HUES48 (cell line): ENCODE results near the gene EFCAB12.
"Not testable (repeated sequence)": the region's sequence is repeated elsewhere in the genome, so short reads cannot be mapped to it uniquely, and the experiment has no call there.

Source experiments
- H3K27ac ChIP-seq: one replicate; pipeline ENCODE4 v1.7.0; 2013; ENCODE audit warnings: low read depth, low read length, inconsistent platforms
- H3K27me3 ChIP-seq: 2 replicates; pipeline ENCODE4 v1.6.1; 2013; ENCODE audit warnings: mild to moderate bottlenecking, low read length; ENCODE audit not compliant: control insufficient read depth, insufficient read depth
- H3K36me3 ChIP-seq: 2 replicates; pipeline ENCODE4 v1.6.1; 2013; ENCODE audit warnings: low read length; ENCODE audit not compliant: control insufficient read depth, insufficient read depth
- H3K4me1 ChIP-seq: 2 replicates; pipeline ENCODE4 v1.6.1; 2013; ENCODE audit warnings: mild to moderate bottlenecking, low read length; ENCODE audit not compliant: control insufficient read depth, insufficient read depth
- H3K4me3 ChIP-seq: 2 replicates; pipeline ENCODE4 v1.5.1; 2013; ENCODE audit warnings: mild to moderate bottlenecking, low read depth, low read length
- H3K9ac ChIP-seq: 2 replicates; pipeline ENCODE4 v1.6.1; 2013; ENCODE audit warnings: mild to moderate bottlenecking, low read depth, low read length, moderate library complexity
- H3K9me3 ChIP-seq: 2 replicates; pipeline ENCODE4 v1.6.1; 2013; ENCODE audit warnings: low read length; ENCODE audit not compliant: control insufficient read depth, insufficient read depth

The EFCAB12 gene

DNA sequence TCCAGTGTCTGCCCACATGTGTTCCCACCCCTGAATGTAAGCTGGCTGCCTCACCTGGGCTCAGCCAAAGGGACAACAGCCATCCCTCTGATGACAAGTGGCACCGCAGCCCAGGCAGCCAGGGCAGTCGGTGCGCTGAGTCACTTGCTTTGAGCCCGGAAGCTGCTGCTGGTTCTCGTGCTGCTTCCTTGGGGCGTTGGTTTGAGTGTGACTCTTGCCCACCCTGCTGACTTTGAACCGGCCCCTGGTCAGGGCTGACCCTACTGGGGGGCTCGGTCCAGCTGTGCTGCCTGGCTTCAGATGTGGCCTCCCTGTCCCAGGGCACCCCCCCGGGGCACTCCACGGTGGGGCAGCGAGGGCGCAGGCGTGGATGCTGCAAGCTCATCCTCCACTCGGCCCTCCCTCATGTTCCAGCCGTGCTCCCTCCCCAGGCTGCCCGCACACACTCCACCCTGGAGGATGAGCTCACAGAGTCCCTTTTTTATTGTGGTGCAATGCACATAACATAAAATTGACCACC lies 62.1 kb downstream of the EFCAB12 start:
- Histone ChIP-seq H3K9me3 (peaks cover 2% of the 10 kb centered on the region; the same call in 1 of the 2 replicates), H3K36me3 (no peaks in the 10 kb centered on the region), H3K27ac (no peak overlapping the region), H3K4me3 (no peak overlapping the region), H3K9ac (no peak overlapping the region), H3K4me1 (no peaks in the 10 kb centered on the region), H3K27me3 (no peaks in the 10 kb centered on the region)

DNA sequence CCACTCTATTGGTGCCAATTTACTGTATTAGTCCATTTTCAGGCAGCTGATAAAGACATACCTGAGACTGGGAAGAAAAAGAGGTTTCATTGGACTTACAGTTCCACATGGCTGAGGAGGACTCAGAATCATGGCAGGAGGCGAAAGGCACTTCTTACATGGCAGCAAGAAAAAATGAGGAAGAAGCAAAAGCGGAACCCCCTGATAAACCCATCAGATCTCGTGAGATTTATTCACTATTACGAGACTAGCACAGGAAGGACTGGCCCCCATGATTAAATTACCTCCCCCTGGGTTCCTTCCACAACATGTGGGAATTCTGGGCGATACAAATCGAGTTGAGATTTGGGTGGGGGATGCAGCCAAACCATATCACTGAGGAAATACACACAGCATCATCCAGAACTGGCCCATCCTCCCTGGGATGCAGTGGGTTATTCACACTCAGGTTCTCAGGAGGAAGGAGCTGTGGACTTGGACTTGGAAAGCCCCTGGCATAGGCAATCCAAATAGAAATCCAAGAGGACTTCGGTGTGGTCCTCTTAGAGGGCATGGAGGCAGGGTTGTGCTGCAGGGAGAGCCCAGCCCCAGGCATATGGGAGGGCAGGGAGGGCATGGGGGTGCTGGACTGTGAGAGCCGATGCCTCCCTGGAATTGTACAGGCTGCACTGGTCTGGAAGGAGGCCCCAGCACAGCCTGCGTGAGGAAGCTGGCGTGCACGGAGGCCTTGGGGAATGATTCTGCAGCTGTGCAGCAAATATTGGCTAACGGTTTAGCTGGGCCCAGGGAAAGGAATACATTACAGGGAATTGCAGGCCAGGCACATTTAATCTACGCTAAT lies 62.9 kb downstream of the EFCAB12 start:
- Histone ChIP-seq H3K27ac (no peak overlapping the region), H3K4me1 (no peaks in the 10 kb centered on the region), H3K4me3 (no peak overlapping the region), H3K9me3 (peaks cover 2% of the 10 kb centered on the region; the same call in 1 of the 2 replicates), H3K36me3 (no peaks in the 10 kb centered on the region), H3K27me3 (no peaks in the 10 kb centered on the region), H3K9ac (no peak overlapping the region)

DNA sequence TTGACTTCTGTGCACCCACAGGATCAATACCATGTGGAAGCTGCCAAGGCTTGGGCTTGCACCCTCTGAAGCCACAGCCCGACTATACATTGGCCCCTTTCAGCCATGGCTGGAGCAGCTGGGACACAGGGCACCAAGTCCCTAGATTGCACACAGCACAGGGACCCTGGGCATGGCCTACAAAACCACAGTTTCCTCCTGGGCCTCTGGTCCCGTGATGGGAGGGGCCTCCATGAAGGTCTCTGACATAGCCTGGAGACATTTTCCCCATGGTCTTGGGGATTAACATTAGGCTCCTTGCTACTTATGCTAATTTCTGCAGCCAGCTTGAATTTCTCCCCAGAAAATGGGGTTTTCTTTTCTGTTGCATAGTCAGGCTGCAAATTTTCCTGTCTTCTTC lies 63.6 kb downstream of the EFCAB12 start:
- H3K4me3 ChIP-seq, H3K27ac ChIP-seq, H3K4me1 ChIP-seq, H3K27me3 ChIP-seq, H3K9ac ChIP-seq, H3K36me3 ChIP-seq, H3K9me3 ChIP-seq: not testable (repeated sequence)

DNA sequence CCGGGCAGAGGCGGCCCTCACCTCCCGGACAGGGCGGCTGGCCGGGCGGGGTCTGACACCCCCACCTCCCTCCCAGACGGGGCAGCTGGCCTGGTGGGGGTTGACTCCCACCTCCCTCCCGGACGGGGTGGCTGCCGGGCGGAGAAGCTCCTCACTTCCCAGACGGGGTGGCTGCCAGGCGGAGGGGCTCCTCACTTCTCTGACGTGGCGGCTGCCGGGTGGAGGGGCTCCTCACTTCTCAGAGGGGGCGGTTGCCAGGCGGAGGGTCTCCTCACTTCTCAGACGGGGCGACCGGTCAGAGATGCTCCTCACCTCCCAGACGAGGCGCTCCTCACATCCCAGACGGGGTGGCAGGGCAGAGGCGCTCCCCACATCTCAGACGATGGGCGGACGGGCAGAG lies 65.1 kb downstream of the EFCAB12 start:
- H3K4me3 ChIP-seq, H3K9me3 ChIP-seq, H3K36me3 ChIP-seq, H3K27me3 ChIP-seq, H3K27ac ChIP-seq, H3K9ac ChIP-seq, H3K4me1 ChIP-seq: not testable (repeated sequence)

DNA sequence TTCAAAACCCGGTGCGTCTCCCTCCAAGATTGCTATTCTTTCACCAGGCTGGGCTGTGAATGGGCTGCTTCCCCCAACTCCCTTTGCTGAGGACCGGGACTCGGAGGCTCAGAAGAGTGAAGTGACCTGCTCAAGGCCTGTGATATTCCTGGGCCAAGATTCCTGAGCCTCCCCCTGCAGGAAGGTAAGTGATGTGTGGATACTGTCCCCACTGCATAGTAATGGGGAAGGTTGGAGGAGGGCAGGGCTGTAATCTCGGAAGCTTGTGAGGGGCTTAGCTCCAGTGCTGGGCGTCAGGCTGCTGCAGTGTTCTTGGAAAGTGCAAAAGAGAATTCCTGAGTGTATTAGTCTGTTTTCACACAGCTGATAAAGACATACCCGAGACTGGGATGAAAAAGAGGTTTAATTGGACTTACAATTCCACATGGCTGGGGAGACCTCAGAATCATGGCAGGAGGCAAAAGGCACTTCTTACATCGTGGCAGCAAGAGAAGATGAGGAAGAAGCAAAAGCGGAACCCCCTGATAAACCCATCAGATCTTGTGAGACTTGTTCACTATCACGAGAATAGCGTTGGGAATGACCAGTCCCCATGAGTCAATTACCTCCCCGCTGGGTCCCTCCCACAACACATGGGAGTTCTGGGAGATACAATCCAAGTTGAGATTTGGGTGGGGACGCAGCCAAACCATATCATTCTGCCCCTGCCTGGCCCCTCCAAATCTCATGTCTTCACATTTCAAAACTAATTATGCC lies 67.6 kb downstream of the EFCAB12 start:
- H3K27ac ChIP-seq: no peak overlapping the region
- no peak overlapping the region for H3K9ac ChIP-seq
- no peaks in the 10 kb centered on the region for H3K36me3 ChIP-seq
- no peaks in the 10 kb centered on the region for H3K27me3 ChIP-seq
- peaks cover 5% of the 10 kb centered on the region; the same call in 1 of the 2 replicates for H3K4me1 ChIP-seq
- H3K9me3 ChIP-seq: peaks cover 2% of the 10 kb centered on the region; the same call in 1 of the 2 replicates
- no peak overlapping the region for H3K4me3 ChIP-seq

DNA sequence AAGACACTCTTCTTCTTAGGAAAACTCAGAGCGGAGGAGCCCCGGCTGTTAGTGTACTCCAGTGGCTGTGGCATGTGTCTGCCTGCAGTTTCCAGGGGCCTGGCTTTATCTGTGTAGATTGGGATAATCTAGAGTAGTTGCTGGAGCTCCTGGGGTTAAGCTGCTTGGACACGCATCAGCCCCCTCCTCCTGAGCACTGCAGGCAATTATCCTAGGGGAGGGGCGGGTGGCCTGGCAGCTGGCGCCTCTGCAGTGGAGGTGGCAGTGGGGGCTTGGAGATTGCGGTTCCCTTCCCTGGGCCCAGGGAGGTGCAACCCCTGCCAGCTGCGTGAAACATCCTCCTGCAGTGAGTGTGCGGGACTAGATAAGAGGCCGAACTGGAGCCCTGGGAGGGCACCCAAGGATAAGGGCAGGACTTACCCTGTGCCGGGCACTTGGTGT lies 68.2 kb downstream of the EFCAB12 start:
- Histone ChIP-seq H3K27ac (no peak overlapping the region), H3K27me3 (no peaks in the 10 kb centered on the region), H3K9me3 (peaks cover 2% of the 10 kb centered on the region; the same call in 1 of the 2 replicates), H3K4me3 (no peak overlapping the region), H3K9ac (no peak overlapping the region), H3K4me1 (peaks cover 5% of the 10 kb centered on the region; the same call in 1 of the 2 replicates), H3K36me3 (no peaks in the 10 kb centered on the region)

DNA sequence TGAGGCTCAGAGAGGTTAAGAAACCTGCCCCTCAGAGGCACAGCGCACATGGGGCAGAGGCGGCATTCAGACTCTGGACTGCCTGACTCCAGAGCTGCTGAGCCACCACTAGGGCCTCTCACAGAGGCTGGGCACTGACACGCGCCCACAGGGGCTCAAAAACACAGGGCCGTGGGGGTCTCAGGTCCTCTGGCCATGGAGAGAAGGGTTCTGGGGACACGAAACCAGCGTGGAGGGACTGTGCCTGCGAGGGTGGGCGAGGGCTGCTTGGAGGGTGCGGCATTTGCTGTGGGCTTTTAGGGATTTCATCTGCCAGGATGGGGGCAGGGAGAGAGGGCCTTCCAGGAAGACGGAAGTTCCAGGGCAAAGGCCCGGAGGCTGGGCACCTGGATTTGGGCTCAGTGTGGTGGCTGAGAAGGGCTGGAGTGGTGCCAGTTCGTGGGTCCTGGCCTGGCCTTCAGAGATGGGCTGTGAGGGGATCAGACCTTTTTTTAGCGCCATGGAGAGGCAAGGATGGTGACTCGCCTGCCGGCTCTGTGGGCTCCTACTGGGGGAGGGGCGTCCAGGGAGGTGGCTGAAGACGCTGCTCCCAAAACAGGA lies 69.6 kb downstream of the EFCAB12 start:
- H3K27me3 ChIP-seq: no peaks in the 10 kb centered on the region
- no peaks in the 10 kb centered on the region for H3K36me3 ChIP-seq
- no peak overlapping the region for H3K4me3 ChIP-seq
- no peaks in the 10 kb centered on the region; the same call in 1 of the 2 replicates for H3K9me3 ChIP-seq
- H3K4me1 ChIP-seq: peaks cover 5% of the 10 kb centered on the region; the same call in 1 of the 2 replicates
- H3K9ac ChIP-seq: no peak overlapping the region
- H3K27ac ChIP-seq: no peak overlapping the region

DNA sequence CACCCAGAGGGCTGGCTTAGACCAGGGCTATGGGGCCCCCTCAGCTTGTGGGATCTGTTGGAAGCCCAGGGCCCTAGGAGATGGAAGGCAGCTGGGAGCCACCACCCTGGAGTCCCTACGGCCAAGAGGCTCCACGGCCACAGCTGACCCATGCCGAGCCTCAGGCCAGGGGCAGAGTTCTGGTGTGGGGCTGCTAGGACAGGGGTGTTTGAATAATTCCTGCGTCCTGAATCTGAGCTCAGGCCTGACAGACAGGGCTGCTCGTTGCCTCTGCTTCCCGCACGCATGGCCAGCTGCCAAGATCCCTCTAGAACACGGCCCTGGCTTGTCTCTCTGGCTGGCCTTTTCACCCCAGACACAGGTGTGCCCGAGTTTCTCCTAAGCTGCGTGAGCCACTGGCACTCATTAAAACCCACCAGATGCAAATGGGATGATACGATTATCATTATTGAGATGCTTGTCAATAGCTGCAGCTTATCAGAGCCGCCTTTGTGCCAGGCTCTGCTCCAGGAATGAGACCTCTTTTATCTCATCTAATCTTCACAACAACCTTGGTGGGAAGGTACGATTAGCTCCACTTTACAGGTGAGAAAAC lies 70.2 kb downstream of the EFCAB12 start:
- no peaks in the 10 kb centered on the region for H3K27me3 ChIP-seq
- H3K9ac ChIP-seq: no peak overlapping the region
- no peak overlapping the region for H3K4me3 ChIP-seq
- no peaks in the 10 kb centered on the region for H3K36me3 ChIP-seq
- H3K9me3 ChIP-seq: no peaks in the 10 kb centered on the region
- peaks cover 5% of the 10 kb centered on the region; the same call in 1 of the 2 replicates for H3K4me1 ChIP-seq
- no peak overlapping the region for H3K27ac ChIP-seq

DNA sequence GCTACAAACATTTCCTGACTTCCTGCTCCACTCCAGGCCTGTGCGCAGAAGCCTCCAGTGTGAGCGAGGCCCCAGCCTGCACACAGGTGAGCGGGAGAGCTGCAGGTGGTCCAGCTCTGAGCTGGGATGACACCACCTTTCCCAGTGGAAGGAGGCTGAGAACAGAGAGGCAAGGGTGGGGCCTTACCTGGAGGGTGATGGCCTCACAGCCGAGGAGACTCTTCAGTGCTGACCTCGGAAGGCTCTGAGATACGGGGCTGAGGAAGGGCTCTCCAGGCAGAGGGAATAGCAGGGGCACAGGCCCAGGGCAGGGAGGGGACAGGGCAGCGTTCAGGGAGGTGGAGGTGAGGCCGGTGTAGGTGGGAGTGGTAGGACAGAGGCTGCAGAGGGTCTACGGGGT lies 70.8 kb downstream of the EFCAB12 start:
- H3K27ac ChIP-seq: no peak overlapping the region
- H3K4me3 ChIP-seq: no peak overlapping the region
- H3K9ac ChIP-seq: no peak overlapping the region
- H3K4me1 ChIP-seq: peaks cover 5% of the 10 kb centered on the region; the same call in 1 of the 2 replicates
- no peaks in the 10 kb centered on the region for H3K36me3 ChIP-seq
- H3K27me3 ChIP-seq: no peaks in the 10 kb centered on the region
- H3K9me3 ChIP-seq: no peaks in the 10 kb centered on the region

DNA sequence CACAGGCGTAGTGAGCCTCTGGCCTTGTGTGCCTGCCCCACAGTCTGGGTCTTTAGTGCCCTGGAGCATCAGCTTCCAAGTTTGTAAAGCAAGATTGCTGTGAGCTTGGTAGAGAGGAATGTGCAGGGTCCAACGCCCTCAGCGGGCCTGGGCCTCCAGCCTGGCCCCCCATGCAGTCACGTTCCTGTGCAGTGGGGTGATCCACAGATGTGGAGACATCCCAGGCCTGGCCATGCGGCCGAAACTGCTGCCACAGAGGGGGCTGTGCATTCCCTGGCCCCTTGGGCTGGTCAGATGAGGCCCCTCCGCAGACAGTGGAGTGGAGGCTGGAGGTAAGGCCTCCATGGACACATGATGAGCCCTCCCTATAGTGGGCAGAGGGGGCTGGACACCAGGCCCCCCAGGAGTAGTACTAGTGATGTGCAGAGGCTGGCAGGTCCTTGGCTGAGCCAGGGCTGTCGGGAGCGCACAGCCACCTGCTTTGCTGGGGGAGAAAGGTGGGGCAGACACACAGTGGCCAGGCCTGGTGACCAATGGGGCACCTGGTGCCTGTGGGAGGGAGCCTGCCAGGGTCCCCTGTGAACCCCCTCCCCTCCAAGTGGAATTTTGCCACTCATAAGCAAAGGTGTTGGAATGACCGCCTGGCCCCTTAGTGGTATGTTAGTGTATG lies 71.5 kb downstream of the EFCAB12 start:
- Histone ChIP-seq H3K36me3 (no peaks in the 10 kb centered on the region), H3K4me3 (no peak overlapping the region), H3K27me3 (no peaks in the 10 kb centered on the region), H3K4me1 (peaks cover 5% of the 10 kb centered on the region; the same call in 1 of the 2 replicates), H3K9me3 (no peaks in the 10 kb centered on the region), H3K9ac (no peak overlapping the region), H3K27ac (no peak overlapping the region)
